ENCODE results near the gene SIRT4. TPM values are rescaled to one million over a fixed set of nuclear protein-coding genes. Genes with fewer than 3 reads are reported as not detected.

Gene SIRT4
- total and polyA plus RNA-seq, 2 of the 13 experiments (the other 11 are each of a cell fraction or from before 2014, with no cell fraction given) = 3.4 to 5.8 TPM

DNA sequence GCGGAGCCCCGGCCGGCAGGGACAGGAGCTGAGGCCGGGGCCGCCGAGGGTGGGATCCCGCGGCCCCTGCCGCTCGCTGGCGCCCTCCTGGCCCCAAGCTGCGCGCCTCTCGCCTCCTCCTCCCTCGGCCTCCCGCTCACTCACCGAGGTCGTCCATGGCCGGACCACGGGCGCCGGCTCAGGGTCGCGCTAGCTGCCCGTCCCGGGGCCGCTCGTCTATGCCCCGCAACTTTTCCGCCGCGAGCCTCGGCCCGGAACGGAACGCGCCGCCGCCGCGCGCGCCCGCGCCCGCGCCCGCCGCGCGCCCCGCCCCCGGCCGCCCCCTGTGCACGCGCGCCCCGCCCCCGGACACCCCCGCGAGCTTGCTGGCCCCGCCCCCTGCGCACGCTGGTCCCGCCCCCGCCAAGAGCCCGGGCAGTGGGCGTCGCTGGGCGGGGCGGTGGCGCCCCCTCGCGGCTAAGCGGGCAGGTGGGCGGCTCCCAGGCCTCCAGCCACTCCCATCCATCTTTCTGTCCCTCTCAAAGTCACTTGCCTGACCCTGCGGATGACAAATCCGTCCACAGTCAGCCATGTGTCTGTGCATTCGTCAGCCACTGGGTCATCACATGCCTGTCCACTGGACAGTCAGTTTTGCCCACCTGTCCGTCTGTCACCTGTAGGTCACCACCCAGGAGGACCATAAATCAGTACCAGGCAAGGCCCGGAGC, 36.5 kb upstream of the SIRT4 start, which contains the start of gene PXN (continued):
- TF ChIP-seq ESRRA (CRISPR knock-in tag; IDR thresholded peaks at IDR 0.05; ENCODE audit: low read depth) (0 out of 2 replicates have a peak, but pooled peaks have one; percentile 53), ZNF891 (CRISPR knock-in tag; IDR thresholded peaks at IDR 0.05) (no peak; the same call in 1 of the 2 replicates), ZBTB42 (CRISPR knock-in tag; IDR thresholded peaks at IDR 0.05) (no peak), ZNF296 (CRISPR knock-in tag; conservative IDR thresholded peaks at IDR 0.05) (no peak), PHF8 (CRISPR knock-in tag; IDR thresholded peaks at IDR 0.05) (peak; percentile 76), ZKSCAN5 (CRISPR knock-in tag; IDR thresholded peaks at IDR 0.05) (no peak), SMAD3 (CRISPR knock-in tag; IDR thresholded peaks at IDR 0.05) (peak; percentile 56; the same call in 1 of the 2 replicates), ZNF605 (CRISPR knock-in tag; IDR thresholded peaks at IDR 0.05) (no peak), ZNF761 (CRISPR knock-in tag; conservative IDR thresholded peaks at IDR 0.05) (0 out of 2 replicates have a peak, but pooled peaks have one; percentile 55), ZNF607 (CRISPR knock-in tag; IDR thresholded peaks at IDR 0.05; ENCODE audit: borderline replicate concordance) (no peak), MEF2D (CRISPR knock-in tag; IDR thresholded peaks at IDR 0.05) (no peak; the same call in 1 of the 2 replicates), FOXC1 (CRISPR knock-in tag; IDR thresholded peaks at IDR 0.05; ENCODE audit: borderline replicate concordance) (no peak), ZSCAN20 (CRISPR knock-in tag; IDR thresholded peaks at IDR 0.05; ENCODE audit: borderline replicate concordance) (no peak), JARID2 (CRISPR knock-in tag; IDR thresholded peaks at IDR 0.05; ENCODE audit: insufficient replicate concordance) (no peak), KDM3A (CRISPR knock-in tag; IDR thresholded peaks at IDR 0.05; ENCODE audit: low read depth) (peak; percentile 56; the same call in 1 of the 2 replicates)
- TF ChIP-seq, protein P1, sequence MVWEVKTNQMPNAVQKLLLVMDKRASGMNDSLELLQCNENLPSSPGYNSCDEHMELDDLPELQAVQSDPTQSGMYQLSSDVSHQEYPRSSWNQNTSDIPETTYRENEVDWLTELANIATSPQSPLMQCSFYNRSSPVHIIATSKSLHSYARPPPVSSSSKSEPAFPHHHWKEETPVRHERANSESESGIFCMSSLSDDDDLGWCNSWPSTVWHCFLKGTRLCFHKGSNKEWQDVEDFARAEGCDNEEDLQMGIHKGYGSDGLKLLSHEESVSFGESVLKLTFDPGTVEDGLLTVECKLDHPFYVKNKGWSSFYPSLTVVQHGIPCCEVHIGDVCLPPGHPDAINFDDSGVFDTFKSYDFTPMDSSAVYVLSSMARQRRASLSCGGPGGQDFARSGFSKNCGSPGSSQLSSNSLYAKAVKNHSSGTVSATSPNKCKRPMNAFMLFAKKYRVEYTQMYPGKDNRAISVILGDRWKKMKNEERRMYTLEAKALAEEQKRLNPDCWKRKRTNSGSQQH (CRISPR knock-in tag; IDR thresholded peaks at IDR 0.05; ENCODE audit: low read depth) = no peak
- TF ChIP-seq, protein P2, sequence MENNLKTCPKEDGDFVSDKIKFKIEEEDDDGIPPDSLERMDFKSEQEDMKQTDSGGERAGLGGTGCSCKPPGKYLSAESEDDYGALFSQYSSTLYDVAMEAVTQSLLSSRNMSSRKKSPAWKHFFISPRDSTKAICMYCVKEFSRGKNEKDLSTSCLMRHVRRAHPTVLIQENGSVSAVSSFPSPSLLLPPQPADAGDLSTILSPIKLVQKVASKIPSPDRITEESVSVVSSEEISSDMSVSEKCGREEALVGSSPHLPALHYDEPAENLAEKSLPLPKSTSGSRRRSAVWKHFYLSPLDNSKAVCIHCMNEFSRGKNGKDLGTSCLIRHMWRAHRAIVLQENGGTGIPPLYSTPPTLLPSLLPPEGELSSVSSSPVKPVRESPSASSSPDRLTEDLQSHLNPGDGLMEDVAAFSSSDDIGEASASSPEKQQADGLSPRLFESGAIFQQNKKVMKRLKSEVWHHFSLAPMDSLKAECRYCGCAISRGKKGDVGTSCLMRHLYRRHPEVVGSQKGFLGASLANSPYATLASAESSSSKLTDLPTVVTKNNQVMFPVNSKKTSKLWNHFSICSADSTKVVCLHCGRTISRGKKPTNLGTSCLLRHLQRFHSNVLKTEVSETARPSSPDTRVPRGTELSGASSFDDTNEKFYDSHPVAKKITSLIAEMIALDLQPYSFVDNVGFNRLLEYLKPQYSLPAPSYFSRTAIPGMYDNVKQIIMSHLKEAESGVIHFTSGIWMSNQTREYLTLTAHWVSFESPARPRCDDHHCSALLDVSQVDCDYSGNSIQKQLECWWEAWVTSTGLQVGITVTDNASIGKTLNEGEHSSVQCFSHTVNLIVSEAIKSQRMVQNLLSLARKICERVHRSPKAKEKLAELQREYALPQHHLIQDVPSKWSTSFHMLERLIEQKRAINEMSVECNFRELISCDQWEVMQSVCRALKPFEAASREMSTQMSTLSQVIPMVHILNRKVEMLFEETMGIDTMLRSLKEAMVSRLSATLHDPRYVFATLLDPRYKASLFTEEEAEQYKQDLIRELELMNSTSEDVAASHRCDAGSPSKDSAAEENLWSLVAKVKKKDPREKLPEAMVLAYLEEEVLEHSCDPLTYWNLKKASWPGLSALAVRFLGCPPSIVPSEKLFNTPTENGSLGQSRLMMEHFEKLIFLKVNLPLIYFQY (CRISPR knock-in tag; IDR thresholded peaks at IDR 0.05; ENCODE audit: borderline replicate concordance) = no peak
- TF ChIP-seq, protein P3, sequence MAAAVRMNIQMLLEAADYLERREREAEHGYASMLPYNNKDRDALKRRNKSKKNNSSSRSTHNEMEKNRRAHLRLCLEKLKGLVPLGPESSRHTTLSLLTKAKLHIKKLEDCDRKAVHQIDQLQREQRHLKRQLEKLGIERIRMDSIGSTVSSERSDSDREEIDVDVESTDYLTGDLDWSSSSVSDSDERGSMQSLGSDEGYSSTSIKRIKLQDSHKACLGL (CRISPR knock-in tag; IDR thresholded peaks at IDR 0.05) = no peak
- TF ChIP-seq, protein P4, sequence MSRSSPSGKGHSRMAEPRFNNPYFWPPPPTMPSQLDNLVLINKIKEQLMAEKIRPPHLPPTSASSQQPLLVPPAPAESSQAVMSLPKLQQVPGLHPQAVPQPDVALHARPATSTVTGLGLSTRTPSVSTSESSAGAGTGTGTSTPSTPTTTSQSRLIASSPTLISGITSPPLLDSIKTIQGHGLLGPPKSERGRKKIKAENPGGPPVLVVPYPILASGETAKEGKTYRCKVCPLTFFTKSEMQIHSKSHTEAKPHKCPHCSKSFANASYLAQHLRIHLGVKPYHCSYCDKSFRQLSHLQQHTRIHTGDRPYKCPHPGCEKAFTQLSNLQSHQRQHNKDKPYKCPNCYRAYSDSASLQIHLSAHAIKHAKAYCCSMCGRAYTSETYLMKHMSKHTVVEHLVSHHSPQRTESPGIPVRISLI (CRISPR knock-in tag; IDR thresholded peaks at IDR 0.05; ENCODE audit: borderline replicate concordance) = no peak
- TF ChIP-seq, protein P5, sequence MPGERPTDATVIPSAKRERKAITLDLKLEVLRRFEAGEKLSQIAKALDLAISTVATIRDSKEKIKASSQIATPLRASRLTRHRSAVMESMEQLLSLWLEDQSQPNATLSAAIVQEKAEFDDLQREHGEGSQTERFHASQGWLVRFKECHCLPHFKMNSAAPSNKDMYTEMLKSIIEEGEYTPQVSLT (CRISPR knock-in tag; IDR thresholded peaks at IDR 0.05; ENCODE audit: borderline replicate concordance, low read depth) = no peak
- TF ChIP-seq, protein P6, sequence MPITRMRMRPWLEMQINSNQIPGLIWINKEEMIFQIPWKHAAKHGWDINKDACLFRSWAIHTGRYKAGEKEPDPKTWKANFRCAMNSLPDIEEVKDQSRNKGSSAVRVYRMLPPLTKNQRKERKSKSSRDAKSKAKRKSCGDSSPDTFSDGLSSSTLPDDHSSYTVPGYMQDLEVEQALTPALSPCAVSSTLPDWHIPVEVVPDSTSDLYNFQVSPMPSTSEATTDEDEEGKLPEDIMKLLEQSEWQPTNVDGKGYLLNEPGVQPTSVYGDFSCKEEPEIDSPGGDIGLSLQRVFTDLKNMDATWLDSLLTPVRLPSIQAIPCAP (CRISPR knock-in tag; IDR thresholded peaks at IDR 0.05; ENCODE audit: low read depth) = no peak

Data from HepG2 (cell line).